HepG2 (cell line): Measurements from ENCODE around the gene SPTBN4. TPM values are rescaled to one million over a fixed set of nuclear protein-coding genes. Genes with fewer than 3 reads are reported as not detected.

ENCODE experiments used
- HOXA9 ChIP-seq: sonication (generic); formaldehyde crosslinking; IDR thresholded peaks from 2 replicates; pipeline ENCODE4 v1.8.1; 2022; ENCODE audit warnings: missing genetic modification reagents, mild to moderate bottlenecking, moderate library complexity, borderline replicate concordance
- PAWR ChIP-seq: sonication (generic); formaldehyde crosslinking; IDR thresholded peaks from 2 replicates; pipeline ENCODE4 v1.4.0; 2020; ENCODE audit warnings: missing genetic modification reagents, mild to moderate bottlenecking, borderline replicate concordance
- SCMH1 ChIP-seq: sonication (generic); formaldehyde crosslinking; IDR thresholded peaks from 2 replicates; pipeline ENCODE4 v1.9.0; 2021; ENCODE audit warnings: missing genetic modification reagents, mild to moderate bottlenecking, borderline replicate concordance
- TARDBP ChIP-seq: sonication (generic); formaldehyde crosslinking; IDR thresholded peaks from 2 replicates; pipeline ENCODE4 v1.8.0; 2022; ENCODE audit warnings: mild to moderate bottlenecking, missing genetic modification reagents
- ZBTB7A ChIP-seq: sonication (generic); formaldehyde crosslinking; IDR thresholded peaks from 2 replicates; pipeline ENCODE4 v1.8.0; 2022; ENCODE audit warnings: mild to moderate bottlenecking, missing genetic modification reagents
- ZMYM2 ChIP-seq: sonication (generic); formaldehyde crosslinking; IDR thresholded peaks from 2 replicates; pipeline ENCODE4 v1.8.0; 2022; ENCODE audit warnings: mild to moderate bottlenecking, missing genetic modification reagents
- ZNF276 ChIP-seq: sonication (generic); formaldehyde crosslinking; IDR thresholded peaks from 2 replicates; pipeline ENCODE4 v1.4.0; 2020; ENCODE audit warnings: mild to moderate bottlenecking, low read depth, missing genetic modification reagents
- ZNF318 ChIP-seq: sonication (generic); formaldehyde crosslinking; IDR thresholded peaks from 2 replicates; pipeline ENCODE4 v1.4.0; 2020; ENCODE audit warnings: mild to moderate bottlenecking, missing genetic modification reagents
- ZNF557 ChIP-seq: sonication (generic); formaldehyde crosslinking; IDR thresholded peaks from 2 replicates; pipeline ENCODE4 v1.4.0; 2020; ENCODE audit warnings: missing genetic modification reagents
- ZNF646 ChIP-seq: sonication (generic); formaldehyde crosslinking; IDR thresholded peaks from 2 replicates; pipeline ENCODE4 v1.9.0; 2021; ENCODE audit warnings: mild to moderate bottlenecking, missing genetic modification reagents
- polyA plus RNA-seq, 8 experiments: library from polyadenylated mRNA; depleted of rRNA in 3 of 8; stranded (reverse) in 7 of 8; unstranded in 1 of 8; fragments of >200 nt; fragmentation: Illumina TruSeq in 4 of 8; extraction: Trizol in 4 of 8; gene quantifications; 2 replicates each; pipeline versions ENCODE4 v1.2.1 to v1.2.3, GENCODE V29; 2011 to 2016; ENCODE audit warnings: low read depth in 4 of 8, missing spikeins in 1 of 8, mixed read lengths in 1 of 8; ENCODE audit not compliant: insufficient read depth in 1 of 8
- total RNA-seq, 5 experiments: library from RNA; depleted of rRNA; stranded (reverse); fragments of >200 nt; fragmentation: Illumina TruSeq; extraction: Trizol; gene quantifications; 2 replicates each; pipeline ENCODE4 v1.2.3, GENCODE V29; 2016; ENCODE audit warnings: low read depth in 1 of 5
- TF ChIP-seq, protein P1 (sequence below): sonication (generic); formaldehyde crosslinking; IDR thresholded peaks from 2 replicates; pipeline ENCODE4 v1.5.0; 2020; ENCODE audit warnings: missing genetic modification reagents

Gene SPTBN4
- total and polyA plus RNA-seq, 2 of the 13 experiments (the other 11 are each of a cell fraction or from before 2014, with no cell fraction given): 0.11 TPM

GRCh38 chr19:40461669-40462221, 5.1 kb upstream of the SPTBN4 start (continued):
- TF ChIP-seq ZNF276: no peak
- TF ChIP-seq ZBTB7A (CRISPR knock-in tag): peak; percentile 33; the same call in 1 of the 2 replicates
- TF ChIP-seq HOXA9 (CRISPR knock-in tag): no peak
- no peak for TF ChIP-seq PAWR (CRISPR knock-in tag)
- TF ChIP-seq, protein P1, sequence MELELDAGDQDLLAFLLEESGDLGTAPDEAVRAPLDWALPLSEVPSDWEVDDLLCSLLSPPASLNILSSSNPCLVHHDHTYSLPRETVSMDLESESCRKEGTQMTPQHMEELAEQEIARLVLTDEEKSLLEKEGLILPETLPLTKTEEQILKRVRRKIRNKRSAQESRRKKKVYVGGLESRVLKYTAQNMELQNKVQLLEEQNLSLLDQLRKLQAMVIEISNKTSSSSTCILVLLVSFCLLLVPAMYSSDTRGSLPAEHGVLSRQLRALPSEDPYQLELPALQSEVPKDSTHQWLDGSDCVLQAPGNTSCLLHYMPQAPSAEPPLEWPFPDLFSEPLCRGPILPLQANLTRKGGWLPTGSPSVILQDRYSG (CRISPR knock-in tag): no peak
- TF ChIP-seq ZNF646 (CRISPR knock-in tag): no peak; the same call in 1 of the 2 replicates
- TF ChIP-seq ZMYM2: peak; percentile 88; the same call in 1 of the 2 replicates
- TF ChIP-seq SCMH1 (CRISPR knock-in tag): no peak
- peak; percentile 41; the same call in 1 of the 2 replicates for TF ChIP-seq TARDBP (CRISPR knock-in tag)
- TF ChIP-seq ZNF318 (CRISPR knock-in tag): no peak
- peak; percentile 33; the same call in 1 of the 2 replicates for TF ChIP-seq ZNF557 (CRISPR knock-in tag)
